BJ (cell line): Measurements from ENCODE around the gene PTCSC3. TPM values are rescaled to one million over a fixed set of nuclear protein-coding genes. Genes with fewer than 3 reads are reported as not detected.

Experiments used
- CTCF ChIA-PET: fragments of 350-600 bp; formaldehyde crosslinking; extraction: SDS; loops from one replicate; lab custom pipeline; 2021; ENCODE audit warnings: antibody characterized with exemption, inconsistent platforms; lab: Yijun Ruan, JAX
- POLR2A ChIA-PET: fragments of 300-600 bp; sonication (Branson Sonifier 250); formaldehyde crosslinking; extraction: SDS; loops from one replicate; lab custom pipeline; 2021; ENCODE audit warnings: antibody characterized with exemption; lab: Charles Lee
- DNase-seq: peaks from one replicate; pipeline ENCODE4 v3.0.0-alpha.2; 2011; ENCODE audit warnings: low read depth
- H3K27me3 ChIP-seq: 2 replicates; pipeline ENCODE4 v1.6.0; 2011; ENCODE audit warnings: low read length; ENCODE audit not compliant: control insufficient read depth, insufficient read depth
- H3K36me3 ChIP-seq: 2 replicates; pipeline ENCODE4 v1.5.1; 2011; ENCODE audit warnings: low read length; ENCODE audit not compliant: control insufficient read depth, insufficient read depth
- H3K4me3 ChIP-seq: 2 replicates; pipeline ENCODE4 v1.5.1; 2011; ENCODE audit warnings: low read depth, mild to moderate bottlenecking, control low read depth, low read length
- CTCF ChIP-seq: IDR thresholded peaks from 2 replicates; pipeline ENCODE4 v1.5.1; 2011; ENCODE audit warnings: low read depth, mild to moderate bottlenecking, control low read depth, inconsistent platforms, low read length, moderate library complexity; ENCODE audit not compliant: insufficient read depth
- polyA plus RNA-seq: library from polyadenylated mRNA; depleted of rRNA; stranded (reverse); fragments of >200 nt; gene quantifications from 2 replicates; pipeline ENCODE4 v1.2.3, GENCODE V29; 2011

Gene PTCSC3
- polyA plus RNA-seq, 1 experiment, result not detected

- POLR2A ChIA-PET, result no interaction called here
Observed at GRCh38 chr14:36096090-36096489, 80.4 kb downstream of the PTCSC3 start.

GRCh38 chr14:36094963-36095362 is 81.6 kb downstream of the PTCSC3 start:
- DNase-seq, result no peak
- POLR2A ChIA-PET, result no interaction called here
- H3K27me3 ChIP-seq, result no peaks in the 10 kb centered on the region
- H3K4me3 ChIP-seq, result no peak overlapping the region
- CTCF ChIA-PET, result interaction anchor here (0.6 kb wide), 1 partner anchor 1058 kb away, joined by 3 read pairs; no protein-coding TSS in a partner anchor
- no peak for TF ChIP-seq CTCF
- H3K36me3 ChIP-seq, result no peaks in the 10 kb centered on the region

More at GRCh38 chr14:36096090-36096489, 80.4 kb downstream of the PTCSC3 start:
- Histone ChIP-seq H3K27me3 (no peaks in the 10 kb centered on the region), H3K4me3 (no peak overlapping the region), H3K36me3 (no peaks in the 10 kb centered on the region)
- CTCF ChIA-PET, result interaction anchor here (1.3 to 1.9 kb wide), 2 partner anchors 26 to 278 kb away, joined by 4 to 6 read pairs; no protein-coding TSS in a partner anchor
- DNase-seq, result no peak
- no peak for TF ChIP-seq CTCF

- peak; percentile 89 for DNase-seq
Observed at GRCh38 chr14:36091096-36091495, 85.4 kb downstream of the PTCSC3 start.

GRCh38 chr14:36087411-36087810 is 89.1 kb downstream of the PTCSC3 start:
- no peak for DNase-seq
- no peaks in the 10 kb centered on the region for H3K36me3 ChIP-seq
- no peaks in the 10 kb centered on the region for H3K27me3 ChIP-seq
- CTCF ChIA-PET, result no interaction called here
- POLR2A ChIA-PET, result no interaction called here
- no peak for TF ChIP-seq CTCF
- H3K4me3 ChIP-seq, result no peak overlapping the region

More at GRCh38 chr14:36091096-36091495, 85.4 kb downstream of the PTCSC3 start:
- TF ChIP-seq CTCF, result no peak
- CTCF ChIA-PET, result interaction anchor here (0.7 to 3.8 kb wide), 2 partner anchors 16 to 21 kb away, joined by 3 to 30 read pairs; no protein-coding TSS in a partner anchor
- Histone ChIP-seq H3K36me3 (no peaks in the 10 kb centered on the region), H3K27me3 (no peaks in the 10 kb centered on the region), H3K4me3 (no peak overlapping the region)
- POLR2A ChIA-PET, result no interaction called here

GRCh38 chr14:36086629-36087395 is 89.7 kb downstream of the PTCSC3 start:
- Histone ChIP-seq H3K36me3 (no peaks in the 10 kb centered on the region), H3K4me3 (no peak overlapping the region), H3K27me3 (no peaks in the 10 kb centered on the region)
- TF ChIP-seq CTCF, result no peak
- no peak for DNase-seq
- ChIA-PET POLR2A (no interaction called here), CTCF (interaction anchor here (1.2 to 1.6 kb wide), 2 partner anchors 17 to 19 kb away, joined by 3 to 6 read pairs; no protein-coding TSS in a partner anchor)
